ENCODE data around the gene PTPRT. TPM values are rescaled to one million over a fixed set of nuclear protein-coding genes. Genes with fewer than 3 reads are reported as not detected.

Gene PTPRT
- total and polyA plus RNA-seq, 2 experiments from 2014 or later = not detected

GRCh38 chr20:43057317-43057716, 132.4 kb downstream of the PTPRT start:
- Histone ChIP-seq H3K9me2 (ENCODE audit: insufficient read depth) (no peaks in the 10 kb centered on the region), H3K36me3 (ENCODE audit: insufficient read depth) (peaks cover 6% of the 10 kb centered on the region; the same call in 1 of the 2 replicates), H3K4me2 (no peak overlapping the region), H3K4me3 (no peak overlapping the region), H3K27ac (ENCODE audit: low read depth) (no peak overlapping the region), H3K4me1 (ENCODE audit: insufficient read depth) (no peaks in the 10 kb centered on the region), H2AFZ (no peak overlapping the region), H4K20me1 (replicated peaks; ENCODE audit: insufficient read depth) (no peaks in the 10 kb centered on the region), H3F3A (replicated peaks; ENCODE audit: low read depth) (no peaks in the 10 kb centered on the region), H3K27me3 (ENCODE audit: insufficient read depth) (no peaks in the 10 kb centered on the region), H3K79me2 (replicated peaks; ENCODE audit: insufficient read depth) (no peaks in the 10 kb centered on the region)
- DNase-seq (ENCODE audit: low spot score) (no peak), ATAC-seq (no peak)
- Mint-ChIP-seq H3K9me3 (peaks cover 95% of the 10 kb centered on the region), H3K27ac (no peak overlapping the region), H3K4me3 (no peak overlapping the region), H3K27me3 (ENCODE audit: insufficient read depth, low read depth, poor library complexity) (peaks cover 4% of the 10 kb centered on the region), H3K4me1 (no peaks in the 10 kb centered on the region), H3K36me3 (ENCODE audit: low read depth) (peaks cover 31% of the 10 kb centered on the region; the same call in 2 of the 3 replicates)
- TF ChIP-seq JUNB (IDR thresholded peaks at IDR 0.05; ENCODE audit: unreplicated experiment) (no peak), ETS1 (IDR thresholded peaks at IDR 0.05) (no peak), EZH2 (IDR thresholded peaks at IDR 0.05; ENCODE audit: low read depth, unreplicated experiment) (no peak), REST (IDR thresholded peaks at IDR 0.05; ENCODE audit: unreplicated experiment) (no peak), STAT1 (IDR thresholded peaks at IDR 0.05; ENCODE audit: unreplicated experiment) (no peak), NANOG (IDR thresholded peaks at IDR 0.05; ENCODE audit: borderline replicate concordance) (no peak), EZH2phosphoT487 (IDR thresholded peaks at IDR 0.05; ENCODE audit: unreplicated experiment) (no peak), CREB1 (CRISPR knock-in tag; IDR thresholded peaks at IDR 0.05; ENCODE audit: low read depth) (no peak), ZNF462 (CRISPR knock-in tag; IDR thresholded peaks at IDR 0.05) (no peak), ZNF331 (CRISPR knock-in tag; IDR thresholded peaks at IDR 0.05; ENCODE audit: low read depth) (no peak), POLR2AphosphoS5 (IDR thresholded peaks at IDR 0.05; ENCODE audit: low read depth) (no peak), ZNF114 (CRISPR knock-in tag; IDR thresholded peaks at IDR 0.05) (no peak), CTCF (conservative IDR thresholded peaks at IDR 0.05; ENCODE audit: low read depth in 2 of 2) (no peak)
